Stimulated activated CD4-positive, alpha-beta T cell treated with anti-CD3 and anti-CD28 coated beads, Interleukin-2, amount 100 ng/mL, for 48 hours (primary cell): Measurements from ENCODE around the gene HIRA.
A peak's percentile ranks its signal among the peaks of the same experiment; 100 is the strongest.
"Not testable (repeated sequence)": the region's sequence is repeated elsewhere in the genome, so short reads cannot be mapped to it uniquely, and the experiment has no call there.

Experiments
- DNase-seq, 2 donors: peaks; one replicate each; pipeline ENCODE4 v3.0.0-alpha.2; 2020

The HIRA gene

DNA sequence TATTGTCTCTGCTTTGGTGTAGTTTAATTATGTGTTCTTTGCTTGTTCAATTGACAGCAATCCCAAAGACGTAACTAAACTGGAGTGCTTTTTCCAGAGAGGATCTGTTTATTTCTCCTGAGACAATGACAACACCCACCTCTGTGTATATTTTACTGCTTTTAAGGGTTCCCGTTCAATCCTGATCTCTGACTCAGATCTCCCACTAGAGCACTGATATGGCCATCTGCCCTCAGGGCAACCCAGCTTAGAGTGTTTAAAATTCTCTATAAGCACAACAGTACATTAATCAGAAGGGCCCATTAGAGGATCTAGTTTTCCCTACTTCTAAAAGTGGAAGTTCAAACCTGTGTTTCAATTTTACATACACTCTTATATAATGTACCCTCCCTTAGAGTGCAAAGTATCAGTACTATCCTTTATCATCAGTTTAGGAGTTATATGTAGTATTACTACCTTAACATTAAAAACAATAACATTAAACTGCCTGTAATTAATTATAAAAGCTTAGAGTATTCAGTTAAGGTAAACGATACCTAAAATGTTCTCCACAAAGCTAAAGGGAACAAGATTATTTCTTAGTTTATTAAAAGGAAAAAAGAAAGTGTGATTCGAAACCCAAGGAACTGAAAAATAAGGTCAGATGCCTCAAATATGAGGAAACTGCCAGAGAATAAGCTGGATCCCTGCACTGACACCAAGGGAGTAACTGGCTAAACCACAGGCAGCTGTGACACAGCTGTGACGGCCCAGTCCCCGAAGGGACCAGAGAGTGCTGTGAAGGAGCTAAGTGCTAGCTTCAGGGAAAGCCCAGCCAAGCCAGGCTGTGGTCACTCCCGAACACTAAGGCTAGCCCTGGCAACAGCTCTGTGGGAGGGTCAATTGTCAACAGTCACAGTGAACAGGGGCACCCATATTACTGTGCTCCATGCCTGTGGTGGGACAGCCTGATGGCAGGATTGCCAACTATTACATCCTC, 32.2 kb upstream of the HIRA start:
- no peak for DNase-seq

DNA sequence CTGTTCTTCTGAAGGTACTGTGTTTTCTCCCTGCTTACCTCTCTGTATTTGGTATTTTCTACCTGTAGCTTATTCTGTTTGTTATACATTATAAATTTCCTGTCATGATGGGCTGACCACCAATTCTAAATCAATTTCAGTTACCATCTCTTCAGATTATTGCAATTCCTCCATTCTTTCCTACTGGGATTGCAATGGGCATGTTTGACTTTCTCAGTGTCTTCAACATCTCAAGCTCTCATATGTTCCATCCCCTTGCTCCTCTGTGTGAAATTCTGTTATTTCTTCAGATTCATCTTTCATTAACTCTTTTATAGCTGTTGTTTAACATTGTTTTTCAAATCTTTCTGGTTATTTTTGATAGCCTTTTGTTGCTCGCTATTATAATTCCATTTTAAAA, 31.5 kb upstream of the HIRA start:
- no peak for DNase-seq

DNA sequence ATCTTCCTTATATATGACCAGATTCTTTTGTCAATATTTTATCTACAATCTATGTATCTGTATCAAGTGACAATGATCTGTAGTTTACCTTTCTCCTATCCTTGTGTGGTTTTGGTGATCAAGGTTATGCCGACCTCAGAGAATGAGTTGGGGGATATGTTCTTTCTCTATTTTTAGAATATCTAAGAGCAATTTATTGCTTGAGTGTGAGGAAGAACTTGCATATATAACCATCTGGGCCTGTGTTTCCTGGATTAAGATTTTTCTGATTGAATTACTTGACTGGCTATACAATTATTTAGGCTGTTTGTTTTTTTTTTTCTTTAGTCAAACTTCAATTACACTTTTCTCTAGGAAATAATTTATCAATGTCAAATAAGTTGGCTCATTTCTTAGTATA, 30.0 kb upstream of the HIRA start:
- DNase-seq = no peak

DNA sequence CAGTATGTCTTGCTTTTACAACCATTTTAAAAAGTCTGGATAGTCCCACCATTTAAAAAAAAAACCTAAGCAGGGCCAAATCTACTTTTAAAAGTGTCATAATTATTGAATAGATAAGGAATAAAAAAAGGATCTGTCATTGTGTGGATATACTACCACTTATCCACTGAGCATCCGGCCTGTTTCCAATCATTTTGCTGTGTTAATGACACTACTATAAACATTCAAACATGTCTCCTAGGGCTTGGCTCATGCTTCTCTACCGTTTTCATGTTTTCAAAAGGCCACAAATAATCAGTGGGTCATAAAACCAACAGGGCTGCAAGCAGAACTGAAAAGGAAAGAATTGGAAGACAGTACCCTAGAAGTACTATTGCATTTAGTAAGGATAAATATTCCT, 28.5 kb upstream of the HIRA start:
- DNase-seq = no peak

DNA sequence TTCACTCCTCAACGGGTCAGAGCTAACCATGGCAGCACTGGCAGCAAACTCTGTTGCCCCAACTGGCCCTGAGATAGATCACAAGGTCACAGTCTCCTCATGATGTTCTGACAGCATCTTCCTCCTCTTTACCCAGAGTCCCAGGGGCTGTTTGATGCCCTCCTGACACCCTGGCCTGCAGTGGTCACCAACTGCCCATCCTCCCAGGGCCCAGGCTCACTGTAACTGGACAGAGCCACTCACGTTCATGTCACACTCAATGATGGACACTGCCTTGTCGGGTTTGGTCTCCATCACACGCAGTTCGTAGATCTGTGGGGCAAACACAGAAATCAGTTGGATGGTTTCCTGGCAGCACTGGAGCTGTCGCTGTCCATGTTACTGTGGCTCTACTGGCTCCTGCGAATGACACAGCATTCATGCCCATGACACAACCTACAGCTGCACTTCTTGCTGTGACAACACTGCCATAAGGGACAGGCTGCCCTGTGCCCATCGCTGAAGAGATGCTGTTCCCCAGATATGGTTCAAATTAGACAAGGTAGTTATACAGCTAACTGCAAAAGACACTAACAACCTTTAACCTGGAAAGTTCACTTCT, 26.4 kb upstream of the HIRA start:
- DNase-seq = no peak

DNA sequence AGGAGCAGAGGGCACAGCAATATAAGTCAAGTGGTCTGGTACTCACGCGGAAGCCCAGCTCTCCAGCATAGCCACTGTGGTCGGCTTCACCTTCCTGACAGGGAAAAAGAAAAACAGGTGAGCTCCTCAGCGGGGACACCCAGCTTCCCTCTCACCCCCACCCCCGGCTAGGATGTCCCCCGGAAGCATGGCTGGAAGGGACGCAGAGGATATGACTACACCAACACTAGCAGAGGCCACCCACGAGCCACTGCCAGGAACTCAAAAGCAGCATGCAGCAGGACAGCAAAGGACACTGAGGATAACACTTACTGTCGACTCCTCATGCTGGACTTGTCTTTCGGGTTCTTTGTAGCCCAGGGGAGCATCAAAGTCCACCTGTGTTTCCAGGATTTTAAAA, 25.0 kb upstream of the HIRA start:
- DNase-seq = no peak

DNA sequence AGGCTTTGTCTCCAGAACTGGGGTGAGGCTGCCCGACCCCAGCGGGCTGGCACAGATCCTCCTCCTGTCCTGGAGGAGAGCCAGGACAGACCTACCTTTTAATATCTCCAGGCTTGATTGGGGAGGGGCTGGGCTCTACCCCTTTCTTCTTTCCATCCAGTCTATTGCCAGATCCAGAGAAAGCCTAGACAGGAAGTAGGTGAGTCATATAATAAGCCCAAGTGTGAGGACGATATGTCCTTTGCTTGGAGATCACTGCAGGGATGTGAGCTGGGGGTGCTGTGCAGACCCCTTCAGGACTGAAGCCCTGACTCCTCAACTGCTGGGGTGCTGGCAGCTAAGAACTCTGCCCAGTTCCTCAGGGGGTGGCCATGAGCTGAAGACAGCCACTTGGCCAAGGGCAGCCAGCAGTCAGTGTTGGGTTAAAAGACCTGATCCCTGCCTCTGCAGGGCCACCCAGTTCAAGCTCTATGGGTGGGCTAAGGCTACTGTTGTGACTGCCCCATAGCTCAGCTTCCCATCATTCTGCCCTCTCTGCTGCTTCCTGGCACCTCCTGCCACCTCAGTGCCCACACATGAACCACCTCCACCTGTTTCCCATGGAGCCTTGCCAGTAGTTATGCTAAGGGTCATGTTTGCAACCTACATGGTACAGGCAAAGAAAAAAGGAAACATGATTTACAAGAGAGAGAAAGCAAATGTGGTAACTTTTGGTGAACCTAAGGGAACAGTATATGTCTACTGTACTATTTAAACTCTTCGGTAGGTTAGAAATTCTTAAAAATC, 24.2 kb upstream of the HIRA start:
- no peak for DNase-seq

DNA sequence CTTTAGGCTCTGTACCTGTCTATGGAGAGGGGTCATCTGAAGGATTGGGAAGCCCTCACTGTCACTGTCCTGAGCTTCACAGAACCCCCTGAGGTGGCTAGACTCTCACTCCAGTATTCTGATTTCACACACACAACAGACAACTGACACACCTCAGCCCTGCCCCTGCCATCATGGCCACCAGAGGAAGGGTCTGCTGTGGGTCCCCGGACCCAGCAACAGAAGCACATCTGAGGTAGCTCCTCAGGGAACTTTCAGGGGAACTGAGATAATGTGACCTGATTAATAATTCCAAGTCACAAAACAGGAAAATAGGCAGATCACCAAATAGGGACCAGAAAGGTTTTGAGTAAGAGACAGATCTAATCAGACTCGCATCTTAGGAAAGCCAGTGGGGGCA, 23.5 kb upstream of the HIRA start:
- DNase-seq = no peak

DNA sequence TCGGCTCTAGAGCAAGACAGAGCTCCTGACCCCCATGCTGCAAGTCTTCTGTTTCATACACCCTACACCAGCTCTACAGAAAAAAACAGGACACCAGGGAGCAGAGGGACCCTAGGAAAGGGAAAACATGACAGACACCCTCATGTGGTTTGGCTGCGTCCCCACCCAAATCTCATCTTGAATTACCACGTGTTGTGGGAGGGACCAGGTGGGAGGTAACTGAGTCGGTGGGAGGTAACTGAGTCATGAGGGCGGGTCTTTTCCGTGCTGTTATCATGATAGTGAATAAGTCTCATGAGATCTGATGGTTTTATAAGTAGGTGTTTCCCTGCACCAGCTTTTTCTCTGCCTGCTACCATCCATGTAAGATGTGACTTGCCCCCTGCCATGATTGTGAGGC, 22.6 kb upstream of the HIRA start:
- DNase-seq = no peak

DNA sequence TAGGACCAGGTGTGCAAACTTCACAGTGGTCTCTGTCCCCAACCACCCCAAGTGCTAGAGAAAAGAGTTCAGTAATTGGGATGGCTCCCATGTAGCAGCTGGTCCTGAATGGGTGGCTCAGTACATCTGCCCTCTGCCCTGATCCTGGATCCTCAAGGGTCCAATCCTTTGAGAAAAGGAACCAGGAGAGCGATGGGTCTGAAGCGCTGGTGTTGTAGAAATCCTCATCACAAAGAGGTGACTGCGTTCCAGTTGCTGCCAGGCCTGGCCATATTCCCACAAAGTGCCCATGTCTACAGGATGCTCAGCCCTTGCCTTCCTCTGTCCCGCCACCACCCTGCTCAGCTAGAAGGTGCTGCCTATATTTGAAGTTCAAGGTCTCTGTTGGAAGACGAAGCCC, 22.2 kb upstream of the HIRA start:
- DNase-seq = no peak

DNA sequence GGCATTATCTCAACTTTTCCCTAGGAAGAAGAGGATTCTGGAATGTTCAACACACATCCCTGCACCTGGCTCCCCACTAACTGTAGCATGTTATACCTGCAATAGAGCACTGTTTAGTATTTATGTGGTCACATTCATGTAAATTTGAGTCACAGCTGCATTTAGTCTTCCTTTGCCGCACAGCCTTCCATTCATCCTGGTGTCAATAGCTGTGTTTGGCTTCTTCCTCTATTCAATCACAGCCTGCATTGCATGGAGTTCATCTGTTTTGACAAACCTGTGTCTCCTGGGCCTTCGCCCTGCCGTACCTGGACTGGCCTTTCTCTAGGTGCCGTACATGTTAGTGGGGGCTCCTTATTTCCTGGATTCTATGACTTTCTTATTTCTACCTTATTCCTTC, 20.0 kb upstream of the HIRA start:
- DNase-seq = no peak

DNA sequence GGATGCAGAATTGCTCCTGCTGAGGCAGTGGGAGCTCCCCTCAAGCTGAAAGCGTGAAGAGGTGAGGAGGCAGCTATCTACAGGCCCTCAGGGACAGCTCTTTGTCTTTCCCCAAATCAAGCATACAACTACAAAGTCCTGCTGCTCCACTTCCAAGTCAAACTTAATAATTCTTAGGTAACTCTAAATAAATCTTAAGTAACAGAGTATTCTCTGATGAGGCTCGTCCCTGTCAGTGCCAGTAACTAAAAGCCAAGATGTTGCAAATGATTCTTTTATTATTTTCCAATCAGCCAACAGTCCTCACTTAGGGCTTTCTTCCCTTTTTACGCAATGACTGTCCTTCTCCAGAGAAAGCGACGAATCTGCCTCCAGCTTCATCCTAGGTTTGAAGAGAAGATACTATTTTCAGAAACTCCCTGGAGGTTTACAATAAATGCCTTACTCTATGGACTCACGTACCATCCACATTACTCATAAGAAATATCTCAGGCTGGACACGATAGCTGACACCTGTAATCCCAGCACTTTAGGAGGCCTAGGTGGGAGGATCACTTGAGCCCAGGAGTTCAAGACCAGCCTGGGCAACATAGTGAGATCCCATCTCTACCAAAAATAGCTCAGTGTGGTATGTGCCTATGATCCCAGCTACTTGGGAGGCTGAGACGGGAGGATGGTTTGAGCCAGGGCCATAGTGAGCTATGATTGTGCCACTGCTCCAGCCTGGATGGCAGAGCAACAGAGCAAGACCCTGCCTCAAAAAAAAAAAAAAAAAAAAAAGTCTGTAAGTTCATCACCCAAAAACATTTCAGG, 19.0 kb upstream of the HIRA start:
- no peak for DNase-seq

DNA sequence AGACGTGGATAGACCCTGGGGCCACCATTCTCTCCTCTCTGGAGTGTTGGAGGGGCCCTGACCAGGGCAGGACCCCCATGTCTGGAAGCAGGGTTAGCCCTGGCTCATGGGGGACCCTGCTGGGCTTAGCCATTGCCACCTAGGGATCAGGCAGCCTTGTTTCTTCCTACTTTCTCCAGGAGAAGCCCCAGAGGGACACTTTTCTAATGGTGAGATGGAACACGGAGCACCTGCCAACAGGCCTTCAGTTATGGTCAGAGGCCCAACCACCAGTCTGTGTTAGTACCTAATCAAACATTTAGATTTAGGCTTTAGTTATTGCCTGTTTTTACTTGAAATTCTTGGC, 17.9 kb upstream of the HIRA start:
- DNase-seq = no peak

DNA sequence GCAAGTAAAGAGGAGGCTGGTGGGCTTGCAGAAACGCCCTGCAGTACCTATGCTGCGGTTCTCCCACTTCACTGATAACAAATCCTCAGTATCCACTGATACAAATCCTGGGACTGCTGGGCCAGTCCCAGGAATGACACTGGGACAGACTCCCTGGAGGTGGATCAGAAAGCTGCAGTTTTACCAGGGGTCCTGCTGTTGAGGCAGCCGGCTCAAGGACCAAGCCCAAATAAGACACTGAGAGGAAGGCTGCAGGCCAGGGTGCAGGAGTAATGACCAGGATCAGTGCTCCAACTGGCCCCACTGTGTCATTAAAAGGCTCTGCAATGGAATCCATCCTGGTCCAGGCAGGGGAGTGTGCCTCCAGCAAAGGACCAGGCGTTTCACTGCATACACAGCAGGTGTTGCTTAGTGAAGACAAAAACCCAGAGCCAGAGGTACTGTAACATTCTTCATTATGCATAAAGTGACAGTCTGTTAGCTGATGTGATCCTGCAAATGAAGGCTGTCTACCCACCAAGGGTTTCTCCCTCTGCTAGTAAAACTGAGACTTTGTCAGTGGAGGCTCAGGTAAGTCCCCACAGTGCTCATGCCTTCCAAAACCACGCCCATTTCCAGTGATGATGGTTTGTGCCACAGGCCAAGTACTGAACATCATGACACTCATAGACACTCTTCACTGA, 17.3 kb upstream of the HIRA start:
- DNase-seq = peak; percentile 46 to 52

DNA sequence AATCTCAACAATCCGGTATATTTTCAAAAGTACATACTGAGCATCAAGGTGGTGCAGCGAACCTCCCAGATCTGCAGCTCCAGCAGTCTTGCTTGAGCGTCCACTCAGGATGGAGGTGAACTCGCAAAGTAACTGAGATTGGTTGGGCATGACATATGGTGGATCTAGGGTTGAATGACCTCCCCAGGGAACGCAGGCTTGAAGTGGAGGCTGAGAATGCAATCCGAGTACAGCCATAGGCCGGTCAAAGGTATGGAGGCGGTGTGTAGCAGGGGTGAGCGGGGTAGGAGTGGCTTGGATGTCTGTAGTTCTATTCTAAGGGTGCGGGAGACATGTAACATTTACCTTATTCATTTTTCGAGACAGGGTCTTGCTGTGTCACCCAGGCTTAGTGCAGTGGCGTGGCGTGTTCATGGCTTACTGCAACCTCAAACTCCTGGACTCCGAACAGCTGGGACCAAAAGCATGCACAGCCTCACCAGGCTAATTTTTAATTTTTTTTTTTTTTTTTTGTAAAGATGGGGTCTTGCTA, 16.6 kb upstream of the HIRA start:
- no peak for DNase-seq

DNA sequence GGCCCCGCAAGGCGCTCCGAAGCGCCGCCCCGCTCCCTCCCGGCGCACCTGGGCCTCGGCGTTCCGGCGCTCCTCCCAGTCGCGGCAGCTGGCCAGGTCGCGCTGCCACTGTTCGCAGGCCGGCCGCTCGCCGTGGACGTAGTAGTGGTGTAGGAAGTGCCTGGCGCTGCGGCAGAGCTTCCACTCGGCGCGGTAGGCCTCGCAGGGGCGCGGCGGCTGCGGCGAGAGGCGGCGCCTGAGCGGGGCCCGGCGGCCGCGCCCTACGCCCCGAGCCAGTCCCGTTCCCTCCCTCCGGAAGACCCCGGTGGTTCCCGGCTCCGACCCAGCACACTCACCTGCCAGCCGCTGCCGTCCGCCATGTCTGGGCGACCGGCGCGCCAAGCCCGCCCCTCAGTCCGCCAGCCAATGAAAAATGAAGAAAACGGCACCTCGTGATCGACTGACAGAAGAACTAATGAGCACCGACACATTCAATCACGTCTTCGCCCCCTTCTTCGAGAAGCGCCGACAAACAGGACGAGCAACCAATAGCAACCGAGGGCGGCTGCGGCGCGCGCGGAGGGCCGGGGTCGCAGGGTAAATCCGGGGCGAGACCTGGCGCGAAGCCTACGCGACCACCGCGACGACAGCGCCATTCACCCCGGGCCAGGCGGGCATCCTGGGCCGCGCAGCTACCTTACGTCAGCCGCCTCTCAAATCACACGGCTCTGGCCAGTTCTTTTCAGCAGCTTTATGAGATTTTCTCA, 16.0 kb upstream of the HIRA start, which contains the start of gene C22orf39:
Gene C22orf39, minus strand, starts transcription at position 382 of the 746 bp plus-strand sequence. Its CDS starts 23 bp downstream, at position 359.
- DNase-seq = peak; percentile 73 to 76

DNA sequence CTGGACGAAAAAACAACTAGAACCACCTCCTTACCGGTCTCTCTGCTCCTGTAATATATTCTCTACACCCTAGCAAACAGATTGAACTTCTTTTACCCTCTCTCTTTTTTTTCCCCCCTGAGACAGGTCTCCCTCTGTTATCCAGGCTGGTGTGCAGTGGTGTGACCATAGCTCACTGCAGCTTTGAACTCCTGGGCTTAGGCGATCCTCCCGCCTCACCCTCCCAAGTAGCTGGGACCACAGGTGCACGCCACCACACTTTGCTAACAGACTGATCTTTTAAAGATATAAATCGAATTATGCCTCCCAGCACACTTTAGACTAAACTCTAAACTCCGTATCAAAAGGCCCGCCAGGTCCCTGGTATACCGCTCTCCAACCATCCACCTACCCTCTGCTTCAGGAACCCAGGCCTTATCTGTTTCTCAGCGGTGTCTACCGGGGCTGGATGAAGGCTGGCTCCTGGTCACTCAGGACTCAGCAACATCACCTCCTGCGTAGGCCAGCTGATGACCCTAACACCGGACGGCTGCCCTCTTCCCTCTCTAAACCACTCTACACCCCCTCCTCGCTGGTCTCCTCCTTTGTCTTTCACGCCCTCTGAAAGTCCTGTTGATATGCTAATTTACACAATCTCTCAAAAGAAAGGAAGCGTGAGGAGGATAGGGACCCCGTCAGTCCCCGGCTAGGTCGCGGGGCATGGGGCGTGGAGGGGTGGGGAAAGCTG, 15.2 kb upstream of the HIRA start:
- no peak for DNase-seq

DNA sequence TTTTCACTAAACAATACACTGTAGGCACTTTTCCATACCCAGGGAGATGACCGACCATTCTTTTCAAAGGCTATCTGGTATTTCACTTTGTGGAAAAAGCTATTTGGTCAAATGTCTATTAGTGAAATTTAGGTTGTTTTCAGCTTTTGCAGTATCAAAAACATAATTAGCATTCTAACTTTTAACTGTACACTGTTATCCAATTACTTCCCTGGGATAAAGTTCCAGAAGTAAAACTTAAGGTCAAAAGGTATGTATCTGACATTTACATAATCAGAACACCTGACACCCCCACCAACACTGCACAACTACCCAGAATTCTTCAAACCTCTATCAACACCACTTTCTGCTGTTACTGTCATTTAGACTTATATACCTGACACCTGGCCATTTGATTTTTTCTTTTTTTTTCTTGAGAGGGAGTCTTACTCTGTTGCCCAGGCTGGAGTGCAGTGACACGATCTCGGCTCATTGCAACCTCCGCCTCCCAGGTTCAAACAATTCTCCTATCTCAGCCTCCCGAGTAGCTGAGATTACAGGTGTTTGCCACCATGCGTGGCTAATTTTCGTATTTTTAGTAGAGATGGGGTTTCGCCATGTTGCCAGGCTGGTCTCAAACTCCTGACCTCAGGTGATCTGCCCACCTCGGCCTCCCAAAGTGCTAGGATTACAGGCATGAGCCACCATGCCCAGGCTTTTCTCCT, 13.9 kb upstream of the HIRA start:
- DNase-seq = not testable (repeated sequence)

DNA sequence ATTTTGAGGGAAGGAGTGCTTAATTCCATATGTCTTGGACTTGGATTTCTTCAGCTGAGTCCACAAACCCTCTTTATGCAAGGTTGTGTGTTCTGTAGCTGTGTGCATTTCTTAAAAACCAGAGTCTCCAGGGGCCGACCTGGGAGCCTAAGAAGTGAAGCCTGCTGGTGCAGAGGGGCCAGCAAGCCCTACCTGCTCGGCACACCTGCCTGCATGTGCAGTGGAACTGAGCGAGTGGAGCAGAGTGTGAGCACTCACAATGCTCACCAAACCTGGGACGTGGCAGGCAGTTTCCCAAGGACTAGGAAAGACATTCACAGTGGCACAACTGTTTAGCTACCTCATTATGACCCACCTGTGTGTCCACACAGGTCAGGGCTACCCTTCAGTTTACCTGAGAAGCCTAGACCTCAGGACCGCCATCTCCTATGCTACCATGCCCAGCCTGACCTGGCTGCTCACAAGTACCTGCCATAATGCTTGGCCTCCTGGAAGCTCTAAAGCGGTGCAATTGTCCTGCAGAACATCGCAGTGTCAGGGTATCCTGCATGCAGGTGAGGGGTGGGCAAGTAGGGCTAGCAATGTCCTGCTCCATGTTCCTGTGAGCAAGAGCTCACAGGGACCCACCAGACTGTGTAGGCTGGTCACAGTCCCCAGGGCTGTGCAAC, 12.1 kb upstream of the HIRA start:
- DNase-seq = no peak
